Hematopoietic multipotent progenitor cell treated with erythropoietin and hydrocortisone succinate and interleukin-3 and kit ligand, for 6 days (in vitro differentiated cells): ENCODE results near the gene FASTK.
A peak's percentile ranks its signal among the peaks of the same experiment; 100 is the strongest.
"Not testable (repeated sequence)": the region's sequence is repeated elsewhere in the genome, so short reads cannot be mapped to it uniquely, and the experiment has no call there.

Source experiments
- DNase-seq: peaks from one replicate; pipeline ENCODE4 v3.0.0-alpha.2; 2015

The FASTK gene

DNA sequence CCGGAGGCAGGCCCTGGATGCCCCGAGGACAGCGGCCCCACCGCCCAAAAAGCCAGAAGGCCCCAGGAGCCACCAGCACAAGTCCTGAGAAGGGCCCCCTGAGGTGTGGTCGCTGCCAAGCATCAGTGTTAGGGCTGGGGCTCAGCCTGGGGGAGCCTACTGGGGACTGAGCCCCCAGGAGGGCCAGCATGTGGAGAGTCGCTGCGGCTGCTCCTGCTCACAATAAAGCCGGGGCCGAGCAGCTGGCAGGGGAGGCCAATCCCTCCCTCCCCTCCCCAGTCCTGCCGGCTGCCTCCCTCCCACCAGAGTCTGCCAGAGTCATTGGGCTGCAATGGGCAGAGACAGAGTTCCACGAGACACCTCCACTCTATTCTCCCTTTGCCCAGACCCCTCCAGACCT, 35.3 kb downstream of the FASTK start:
- DNase-seq = no peak

DNA sequence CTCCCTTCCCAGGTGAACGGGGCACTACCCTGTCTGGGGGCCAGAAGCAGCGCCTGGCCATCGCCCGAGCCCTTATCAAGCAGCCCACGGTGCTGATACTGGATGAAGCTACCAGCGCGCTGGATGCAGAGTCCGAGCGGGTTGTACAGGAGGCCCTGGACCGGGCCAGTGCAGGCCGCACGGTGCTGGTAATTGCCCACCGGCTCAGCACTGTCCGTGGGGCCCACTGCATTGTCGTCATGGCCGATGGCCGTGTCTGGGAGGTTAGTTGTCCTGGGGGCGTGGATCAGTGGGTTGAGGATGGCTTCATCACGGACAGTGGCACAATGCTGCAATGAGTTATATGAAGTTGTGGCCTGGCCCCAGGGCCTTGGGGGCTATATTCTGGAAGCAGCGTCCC, 36.6 kb downstream of the FASTK start:
- no peak for DNase-seq

DNA sequence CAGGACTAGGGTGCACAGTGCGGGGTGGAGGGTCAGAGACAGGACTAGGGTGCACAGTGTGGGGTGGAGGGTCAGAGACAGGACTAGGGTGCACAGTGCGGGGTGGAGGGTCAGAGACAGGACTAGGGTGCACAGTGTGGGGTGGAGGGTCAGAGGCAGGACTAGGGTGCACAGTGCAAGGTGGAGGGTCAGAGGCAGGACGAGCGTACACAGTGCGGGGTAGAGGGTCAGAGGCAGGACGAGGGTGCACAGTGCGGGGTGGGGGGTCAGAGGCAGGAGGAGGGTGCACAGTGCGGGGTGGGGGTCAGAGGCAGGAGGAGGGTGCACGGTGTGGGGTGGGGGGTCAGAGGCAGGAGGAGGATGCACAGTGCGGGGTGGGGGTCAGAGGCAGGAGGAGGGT, 37.2 kb downstream of the FASTK start:
- not testable (repeated sequence) for DNase-seq

DNA sequence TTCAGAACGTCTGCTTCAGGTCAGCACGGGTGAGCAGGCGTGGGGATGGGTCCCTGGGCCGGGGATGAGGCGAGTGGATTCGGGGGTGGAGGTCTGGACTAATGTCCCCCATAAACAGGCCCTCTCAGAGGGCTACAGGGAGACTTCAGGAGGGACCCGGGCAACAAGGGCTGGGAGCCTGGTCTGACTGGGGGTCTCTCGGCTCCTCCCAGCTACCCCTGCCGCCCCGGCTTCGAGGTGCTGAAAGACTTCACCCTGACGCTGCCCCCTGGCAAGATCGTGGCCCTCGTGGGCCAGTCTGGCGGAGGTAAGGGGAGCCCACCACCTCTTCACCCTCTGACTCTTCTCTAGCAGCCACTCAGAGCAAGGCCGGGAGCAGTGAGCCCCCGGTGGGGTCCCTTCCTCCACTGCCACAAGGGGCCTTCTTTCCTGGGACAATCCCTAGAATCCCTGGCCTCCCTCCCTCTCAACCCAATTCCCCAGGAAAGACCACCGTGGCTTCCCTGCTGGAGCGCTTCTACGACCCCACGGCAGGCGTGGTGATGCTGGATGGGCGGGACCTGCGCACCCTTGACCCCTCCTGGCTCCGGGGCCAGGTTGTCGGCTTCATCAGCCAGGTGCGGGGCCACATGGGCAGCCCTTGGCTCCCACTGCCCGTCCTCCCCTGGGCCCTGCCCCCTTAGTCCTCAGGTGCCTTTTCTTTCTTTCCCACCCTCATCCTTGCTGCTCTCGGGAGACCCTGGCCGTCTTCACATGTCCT, 39.8 kb downstream of the FASTK start:
- no peak for DNase-seq

DNA sequence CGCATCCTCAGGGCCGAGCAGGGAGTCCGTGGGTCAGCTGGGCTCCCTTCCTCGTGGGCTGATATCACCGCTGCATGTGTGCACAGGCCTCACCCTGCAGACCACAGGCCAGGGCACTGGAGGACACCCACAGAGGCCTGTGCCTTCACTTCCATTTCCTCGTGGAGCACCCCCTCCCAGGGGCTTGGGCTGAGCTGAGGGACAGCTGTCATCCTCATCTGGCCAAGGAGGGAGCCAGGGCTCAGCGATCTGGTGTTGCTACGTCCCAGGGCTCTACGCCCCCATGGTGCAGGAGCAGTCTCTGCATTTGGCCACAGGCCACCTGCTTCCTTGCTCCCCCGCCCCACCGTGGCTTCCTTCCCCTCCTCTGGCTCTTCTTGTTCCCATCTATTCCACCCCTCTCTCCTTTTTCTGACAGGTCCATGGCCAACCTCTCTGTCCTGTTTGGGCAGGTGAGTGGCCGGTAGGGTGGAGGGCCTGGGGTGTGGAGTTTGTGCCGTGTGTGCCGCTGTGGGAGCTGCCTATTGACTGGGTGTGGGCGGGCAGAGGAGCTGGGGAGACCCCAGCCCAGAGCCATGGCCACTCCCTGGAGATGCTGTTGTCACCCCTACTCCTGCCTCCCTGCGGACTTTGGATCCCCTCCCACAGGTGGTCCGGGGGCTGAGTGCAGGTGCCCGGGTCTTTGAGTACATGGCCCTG, 40.6 kb downstream of the FASTK start:
- peak; percentile 48 for DNase-seq

DNA sequence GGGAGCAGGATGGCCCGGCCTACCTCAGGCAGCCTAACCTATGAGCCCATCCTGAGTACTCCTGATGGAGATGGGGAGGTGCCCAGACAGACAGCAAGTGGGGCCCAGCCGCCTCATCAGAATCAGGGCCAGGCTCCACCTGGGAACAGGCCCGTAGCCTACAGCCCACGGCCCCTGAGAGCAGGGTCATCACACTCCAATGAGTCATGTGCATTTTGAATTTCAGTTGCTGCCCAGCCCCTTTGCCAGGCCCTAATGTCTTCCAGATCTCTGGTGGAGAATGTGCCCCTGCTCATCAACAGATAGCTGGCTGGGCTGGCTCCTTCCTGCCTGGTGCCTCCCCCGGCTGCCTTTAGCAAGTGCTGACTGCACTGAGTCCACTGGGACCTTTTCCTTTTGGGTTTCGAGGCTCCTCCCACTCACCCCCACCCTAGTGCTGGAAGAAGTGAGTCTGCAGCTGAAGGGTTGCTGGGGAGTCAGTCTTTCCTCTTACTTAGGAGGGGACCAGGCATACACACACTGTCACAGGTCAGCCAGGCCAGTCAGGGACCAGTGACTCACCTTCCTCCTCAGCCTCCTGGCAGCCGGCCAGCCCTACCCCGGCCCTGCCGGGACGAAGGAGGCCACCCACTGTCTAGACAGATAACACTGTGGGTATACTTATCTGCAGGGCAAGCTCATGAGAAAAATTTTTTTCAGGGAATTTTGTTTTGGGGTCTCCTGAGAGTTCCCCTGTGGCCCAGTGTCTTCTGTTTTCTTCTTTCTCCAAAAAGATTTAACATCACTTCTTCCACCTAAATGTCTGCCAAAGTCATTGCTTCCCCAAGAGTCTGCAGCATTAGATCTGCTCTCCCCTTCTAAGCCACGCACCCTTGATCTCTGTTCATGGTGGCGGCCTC, 41.4 kb downstream of the FASTK start:
- peak; percentile 98 for DNase-seq

DNA sequence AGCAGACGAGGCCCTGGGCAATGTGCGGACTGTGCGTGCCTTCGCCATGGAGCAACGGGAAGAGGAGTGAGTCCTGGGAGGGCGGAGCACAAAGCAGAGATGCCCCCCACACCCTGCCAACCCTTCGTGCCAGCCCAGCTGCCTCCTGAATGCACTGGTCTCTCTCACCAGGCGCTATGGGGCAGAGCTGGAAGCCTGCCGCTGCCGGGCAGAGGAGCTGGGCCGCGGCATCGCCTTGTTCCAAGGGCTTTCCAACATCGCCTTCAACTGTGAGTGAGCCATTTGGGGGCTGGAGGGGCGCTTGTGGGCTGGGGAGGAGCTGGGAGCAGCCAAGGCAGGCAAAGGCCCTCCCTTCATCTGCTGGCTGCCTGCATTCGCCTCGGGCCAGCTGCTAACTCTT, 44.7 kb downstream of the FASTK start:
- no peak for DNase-seq

DNA sequence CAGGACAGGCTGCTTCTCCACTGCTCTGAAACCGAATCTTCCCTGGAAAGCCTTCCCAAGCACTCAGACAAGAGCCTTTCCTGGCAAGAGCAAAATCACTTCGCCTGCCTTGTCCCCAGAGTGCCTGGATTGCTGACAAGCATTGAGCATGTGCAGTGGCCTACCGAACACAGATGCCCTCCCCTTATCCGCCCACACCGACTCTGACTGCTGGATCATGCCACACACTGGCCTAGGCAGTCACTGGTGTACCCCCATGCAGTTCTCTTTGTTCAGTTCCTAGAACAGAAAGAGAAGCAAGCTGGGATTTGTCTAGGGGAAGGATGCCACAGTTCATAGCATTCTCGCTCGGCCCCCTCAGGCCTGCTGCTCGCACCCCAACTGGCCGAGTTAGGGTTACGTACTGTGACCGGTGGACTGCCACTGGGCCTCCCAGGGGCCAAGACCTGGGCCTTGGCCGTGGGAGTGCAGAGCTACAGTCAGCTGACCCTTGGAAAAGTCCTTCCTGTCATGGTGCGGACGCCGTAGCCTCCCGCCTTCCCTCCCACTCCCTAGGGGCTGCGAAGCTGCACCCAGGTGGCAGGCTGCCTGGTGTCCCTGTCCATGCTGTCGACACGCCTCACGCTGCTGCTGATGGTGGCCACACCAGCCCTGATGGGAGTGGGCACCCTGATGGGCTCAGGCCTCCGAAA, 45.4 kb downstream of the FASTK start:
- no peak for DNase-seq

DNA sequence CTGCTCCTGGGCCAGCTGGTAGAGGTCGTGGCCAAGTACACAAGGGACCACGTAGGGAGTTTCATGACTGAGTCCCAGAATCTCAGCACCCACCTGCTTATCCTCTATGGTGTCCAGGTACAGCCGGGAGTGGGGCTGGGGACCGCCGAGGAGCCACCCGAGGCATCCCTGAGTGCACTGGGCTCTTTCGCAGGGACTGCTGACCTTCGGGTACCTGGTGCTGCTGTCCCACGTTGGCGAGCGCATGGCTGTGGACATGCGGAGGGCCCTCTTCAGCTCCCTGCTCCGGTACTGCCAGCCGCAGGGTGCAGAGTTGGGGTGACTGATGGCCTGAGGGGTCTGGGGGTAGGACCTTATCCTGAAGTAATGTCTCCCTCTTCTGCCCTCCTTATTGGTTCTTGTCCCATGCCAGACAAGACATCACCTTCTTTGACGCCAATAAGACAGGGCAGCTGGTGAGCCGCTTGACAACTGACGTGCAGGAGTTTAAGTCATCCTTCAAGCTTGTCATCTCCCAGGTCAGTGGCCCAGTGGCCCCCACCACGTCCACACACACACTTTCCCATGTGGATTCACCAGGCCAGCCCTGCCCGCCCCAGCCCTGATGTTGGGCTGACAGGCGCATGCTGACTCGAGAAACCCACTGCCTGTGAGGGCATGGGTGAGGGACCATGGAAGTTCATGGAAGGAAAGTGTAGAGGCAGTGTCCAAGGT, 46.1 kb downstream of the FASTK start:
- DNase-seq = no peak

DNA sequence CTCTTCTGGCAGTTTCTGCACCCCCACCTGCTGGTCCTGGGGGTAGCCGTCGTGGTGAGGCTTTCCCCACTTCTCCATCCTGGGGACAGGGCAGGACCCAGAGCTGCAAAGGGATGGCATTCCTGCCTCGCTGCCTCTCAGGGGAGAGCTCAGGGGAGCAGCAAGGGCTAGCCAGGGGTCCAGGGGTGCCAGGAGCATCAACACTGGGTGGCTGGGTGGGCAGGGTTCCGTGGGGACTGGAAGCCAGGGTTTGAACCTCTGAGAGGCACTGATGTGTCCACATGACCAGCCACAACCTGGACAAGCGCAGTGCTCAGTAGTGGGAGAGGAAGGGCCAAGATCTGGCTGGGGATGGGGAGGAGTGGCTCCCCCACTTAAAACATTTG, 46.8 kb downstream of the FASTK start:
- DNase-seq = no peak

DNA sequence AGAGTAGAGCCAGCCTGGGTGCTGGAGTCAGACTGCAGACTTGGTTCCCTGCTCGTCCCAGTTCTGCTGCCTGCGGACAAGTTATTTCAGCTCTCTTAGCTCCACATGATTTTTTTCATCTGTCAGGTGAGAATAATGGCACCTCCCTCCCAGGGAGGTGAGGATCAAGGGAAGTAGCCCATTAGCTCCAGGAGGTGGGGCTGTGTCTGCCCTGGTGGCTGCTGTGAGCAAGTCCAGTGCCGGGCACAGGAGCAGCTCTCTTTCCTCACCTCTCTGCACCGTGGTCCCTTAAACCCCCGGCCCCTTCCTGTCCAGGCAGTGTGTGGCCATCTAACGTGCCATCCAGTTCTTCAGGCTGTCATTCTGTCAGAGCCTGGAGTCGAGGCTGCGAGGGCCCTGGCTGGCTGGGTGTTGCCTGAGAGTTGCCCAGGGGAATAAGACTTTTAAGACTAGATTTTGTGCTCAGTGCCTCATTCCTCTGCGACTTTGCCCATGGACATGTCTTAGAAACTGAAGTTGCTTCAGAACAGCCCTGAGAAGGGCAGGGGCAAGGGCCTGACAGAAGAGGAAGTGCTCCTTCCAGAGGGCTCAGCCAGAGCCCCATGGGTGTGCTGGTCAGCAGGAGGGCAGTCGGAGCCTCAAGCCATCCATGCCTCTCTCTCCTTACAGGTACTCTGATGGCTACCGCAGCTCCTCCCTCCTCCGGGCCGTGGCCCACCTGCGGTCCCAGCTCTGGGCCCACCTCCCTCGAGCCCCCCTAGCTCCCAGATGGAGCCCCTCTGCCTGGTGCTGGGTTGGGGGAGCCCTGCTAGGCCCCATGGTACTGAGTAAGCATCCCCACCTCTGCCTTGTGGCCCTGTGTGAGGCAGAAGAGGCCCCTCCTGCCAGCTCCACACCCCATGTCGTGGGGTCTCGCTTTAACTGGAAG, 47.4 kb downstream of the FASTK start:
- DNase-seq = no peak

DNA sequence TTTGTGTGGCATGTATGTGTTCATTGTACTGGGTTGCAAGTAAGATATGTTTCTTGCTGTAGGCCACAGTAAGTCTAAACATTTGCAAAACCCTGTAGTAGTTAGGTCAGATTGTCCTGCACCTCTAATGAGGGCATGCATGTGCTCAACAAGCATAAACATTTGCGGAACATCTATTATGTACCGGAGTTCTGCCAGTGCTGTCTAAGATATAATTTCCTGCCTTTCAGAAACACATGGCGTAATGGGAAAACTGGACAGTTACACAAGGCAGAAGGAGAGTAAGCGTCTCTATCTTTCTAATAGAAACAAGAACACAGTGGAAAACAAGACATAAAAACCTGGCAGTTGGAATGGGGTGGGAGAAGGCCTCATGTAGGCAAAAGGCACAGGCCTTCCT, 49.6 kb downstream of the FASTK start:
- no peak for DNase-seq

DNA sequence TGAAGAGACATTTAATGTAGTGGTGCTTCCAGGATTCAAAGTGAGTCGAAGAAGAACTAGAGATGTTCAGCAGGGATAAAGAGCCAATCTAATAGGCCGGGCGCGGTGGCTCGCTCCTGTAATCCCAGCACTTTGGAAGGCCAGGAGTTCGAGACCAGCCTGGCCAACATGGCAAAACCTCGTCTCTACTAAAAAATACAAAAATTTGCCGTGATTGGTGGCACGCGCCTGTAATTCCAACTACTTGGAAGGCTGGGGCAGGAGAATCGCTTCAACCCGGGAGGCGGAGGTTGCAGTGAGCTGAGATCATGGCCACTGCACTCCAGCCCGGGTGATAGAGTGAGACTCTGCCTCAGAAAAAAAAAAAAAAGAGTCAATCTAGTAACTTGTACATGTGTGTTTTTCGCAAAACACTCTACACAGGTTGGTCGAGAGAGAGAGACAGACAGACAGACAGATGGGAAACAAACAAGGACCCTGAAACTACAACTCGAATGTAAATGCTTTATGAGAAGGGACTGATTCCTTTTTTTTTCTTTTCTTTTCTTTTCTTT, 51.6 kb downstream of the FASTK start:
- DNase-seq = no peak

DNA sequence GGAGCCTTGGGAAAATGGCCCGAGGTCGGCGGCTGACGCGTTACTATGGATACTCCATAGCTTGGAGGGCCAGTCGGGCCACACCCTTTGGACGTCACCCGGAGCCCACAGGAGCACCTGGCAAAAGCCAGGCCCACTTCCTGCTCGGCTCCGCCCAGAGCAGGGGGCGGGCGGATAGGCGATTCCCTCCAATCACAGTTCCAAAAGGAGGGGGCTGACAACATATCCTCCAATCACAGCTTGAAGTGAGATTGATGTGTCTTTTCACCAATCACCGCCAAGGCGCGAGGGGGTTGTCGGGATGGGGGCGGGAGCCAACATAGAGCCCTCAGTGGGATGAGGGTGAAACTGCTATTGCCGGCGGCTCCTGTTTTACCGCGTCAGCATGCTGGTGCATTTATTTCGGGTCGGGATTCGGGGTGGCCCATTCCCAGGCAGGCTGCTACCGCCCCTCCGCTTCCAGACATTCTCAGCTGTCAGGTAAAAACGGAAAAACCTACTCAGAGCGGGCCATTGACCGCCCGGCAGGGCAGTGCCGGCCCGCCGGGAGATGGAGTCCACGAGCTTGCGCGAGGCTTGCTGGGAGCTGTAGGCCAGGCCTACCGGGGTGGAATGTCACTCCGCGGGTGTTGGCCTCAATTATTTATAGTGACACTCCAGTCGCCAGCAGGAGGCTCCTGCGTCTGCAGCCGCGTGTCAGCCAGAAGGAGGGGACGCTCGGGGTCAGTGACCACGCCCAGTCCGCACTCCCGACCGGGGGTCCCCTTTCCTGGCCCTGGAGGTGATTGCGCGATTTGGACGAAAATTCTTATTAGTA, 52.3 kb downstream of the FASTK start, which contains the start of gene ABCB8:
Gene ABCB8, plus strand, starts transcription at position 320 of the 817 bp plus-strand sequence. Its CDS starts 66 bp downstream, at position 386.
- DNase-seq = peak; percentile 99

DNA sequence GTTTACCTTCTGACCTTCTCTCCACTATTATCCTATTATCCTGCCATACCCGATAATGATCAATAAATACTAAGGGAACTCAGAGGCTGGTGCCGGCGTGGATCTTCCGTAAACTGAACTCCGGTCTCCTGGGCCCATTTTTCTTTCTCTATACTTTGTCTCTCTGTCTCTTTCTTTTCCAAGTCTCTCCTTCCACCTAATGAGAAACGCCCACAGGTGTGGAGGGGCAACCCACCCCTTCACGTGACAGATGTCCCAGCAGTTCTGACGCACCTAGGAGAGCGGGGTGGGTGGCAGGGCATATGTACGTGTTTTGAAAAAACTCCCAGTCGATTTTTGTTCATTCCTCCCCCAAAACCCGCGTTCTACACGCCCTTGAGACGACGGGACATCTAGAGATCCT, 52.9 kb downstream of the FASTK start:
- DNase-seq = not testable (repeated sequence)

DNA sequence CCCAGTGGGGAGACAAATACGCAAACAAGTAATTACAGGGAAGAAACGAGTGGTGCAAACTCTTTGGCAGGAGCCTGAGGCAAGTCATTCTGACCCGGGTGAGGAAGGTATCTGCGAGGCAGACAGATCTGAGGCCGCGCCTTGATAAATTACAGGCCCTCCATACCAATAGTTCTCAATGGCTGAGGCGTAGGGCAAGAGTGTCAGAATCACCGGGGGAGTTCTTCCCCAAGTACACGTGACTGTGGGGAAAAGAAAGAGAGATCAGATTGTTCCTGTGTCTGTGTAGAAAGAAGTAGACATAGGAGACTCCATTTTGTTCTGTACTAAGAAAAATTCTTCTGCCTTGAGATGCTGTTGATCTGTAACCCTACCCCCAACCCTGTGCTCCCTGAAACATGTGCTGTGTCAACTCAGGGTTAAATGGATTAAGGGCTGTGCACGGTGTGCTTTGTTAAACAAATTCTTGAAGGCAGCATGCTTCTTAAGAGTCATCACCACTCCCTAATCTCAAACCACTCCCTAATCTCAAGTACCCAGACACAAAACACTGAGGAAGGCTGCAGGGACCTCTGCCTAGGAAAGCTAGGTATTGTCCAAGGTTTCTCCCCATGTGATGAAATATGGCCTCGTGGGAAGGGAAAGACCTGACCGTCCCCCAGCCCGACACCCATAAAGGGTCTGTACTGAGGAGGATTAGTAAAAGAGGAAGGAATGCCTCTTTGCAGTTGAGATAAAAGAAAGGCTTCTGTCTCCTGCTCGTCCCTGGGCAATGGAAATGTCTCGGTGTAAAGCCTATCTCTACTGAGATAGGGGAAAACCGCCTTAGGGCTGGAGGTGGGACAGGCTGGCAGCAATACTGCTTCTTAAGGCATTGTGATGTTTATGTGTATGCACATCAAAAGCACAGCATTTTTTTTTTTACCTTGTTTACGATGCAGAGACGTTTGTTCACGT, 53.6 kb downstream of the FASTK start:
- DNase-seq = peak; percentile 86
